Measurements from ENCODE around the gene ACSF2.
"Not testable (repeated sequence)": the region's sequence is repeated elsewhere in the genome, so short reads cannot be mapped to it uniquely, and the experiment has no call there.

Gene ACSF2

GRCh38 chr17:50425682-50426471, at the start of gene ACSF2:
Gene ACSF2 (plus strand): TSS chr17:50426218. CDS start chr17:50426262, 44 bp downstream.
- DNase-seq (ENCODE audit: low read depth in 2 of 2), result peak; percentile 54 to 62

GRCh38 chr17:50379351-50380132, 46.5 kb upstream of the ACSF2 start:
- no peak for DNase-seq (ENCODE audit: low read depth in 2 of 2)

GRCh38 chr17:50380369-50381259, 45.4 kb upstream of the ACSF2 start:
- DNase-seq (ENCODE audit: low read depth in 2 of 2), result no peak

GRCh38 chr17:50381260-50381815, 44.7 kb upstream of the ACSF2 start:
- no peak for DNase-seq (ENCODE audit: low read depth in 2 of 2)

- no peak for DNase-seq (ENCODE audit: low read depth in 2 of 2)
Measured at GRCh38 chr17:50381920-50382319, 44.1 kb upstream of the ACSF2 start.

- no peak for DNase-seq (ENCODE audit: low read depth in 2 of 2)
Measured at GRCh38 chr17:50382931-50383330, 43.1 kb upstream of the ACSF2 start.

- DNase-seq (ENCODE audit: low read depth in 2 of 2), result no peak
Measured at GRCh38 chr17:50386510-50386909, 39.5 kb upstream of the ACSF2 start.

- no peak for DNase-seq (ENCODE audit: low read depth in 2 of 2)
Measured at GRCh38 chr17:50388728-50389127, 37.3 kb upstream of the ACSF2 start.

- no peak for DNase-seq (ENCODE audit: low read depth in 2 of 2)
Measured at GRCh38 chr17:50389534-50389933, 36.5 kb upstream of the ACSF2 start.

GRCh38 chr17:50392621-50393020, 33.4 kb upstream of the ACSF2 start:
- DNase-seq (ENCODE audit: low read depth in 2 of 2), result no peak

- DNase-seq (ENCODE audit: low read depth in 2 of 2), result no peak
Measured at GRCh38 chr17:50393700-50394099, 32.3 kb upstream of the ACSF2 start.

GRCh38 chr17:50394711-50395110, 31.3 kb upstream of the ACSF2 start:
- no peak for DNase-seq (ENCODE audit: low read depth in 2 of 2)

GRCh38 chr17:50396261-50397110, 29.5 kb upstream of the ACSF2 start:
- no peak for DNase-seq (ENCODE audit: low read depth in 2 of 2)

GRCh38 chr17:50397111-50397918, 28.7 kb upstream of the ACSF2 start, which contains the start of gene LRRC59:
Gene LRRC59 (minus strand): TSS chr17:50397523. CDS start chr17:50397317, 206 bp downstream.
- peak; percentile 87 to 91 for DNase-seq (ENCODE audit: low read depth in 2 of 2)

GRCh38 chr17:50397919-50398285, 28.1 kb upstream of the ACSF2 start:
- DNase-seq (ENCODE audit: low read depth in 2 of 2), result no peak

GRCh38 chr17:50398672-50399071, 27.3 kb upstream of the ACSF2 start:
- not testable (repeated sequence) for DNase-seq (ENCODE audit: low read depth in 2 of 2)

GRCh38 chr17:50399591-50399990, 26.4 kb upstream of the ACSF2 start:
- DNase-seq (ENCODE audit: low read depth in 2 of 2), result not testable (repeated sequence)

GRCh38 chr17:50405351-50405750, 20.7 kb upstream of the ACSF2 start:
- not testable (repeated sequence) for DNase-seq (ENCODE audit: low read depth in 2 of 2)

- no peak for DNase-seq (ENCODE audit: low read depth in 2 of 2)
Measured at GRCh38 chr17:50406578-50406977, 19.4 kb upstream of the ACSF2 start.

- no peak for DNase-seq (ENCODE audit: low read depth in 2 of 2)
Measured at GRCh38 chr17:50407921-50408320, 18.1 kb upstream of the ACSF2 start.

Data from stimulated activated CD8-positive, alpha-beta memory T cell treated with anti-CD3 and anti-CD28 coated beads, Interleukin-2, amount 100 ng/mL, for 48 hours (primary cell).